ENCODE data around the gene HOXA11.

The HOXA11 gene

GRCh38 chr7:27158436-27159265 is 26.4 kb downstream of the HOXA11 start:
- no peak for DNase-seq (ENCODE audit: low read depth in 1 of 2, low spot score in 1 of 2)
- in situ Hi-C loops (cut with HindIII; ENCODE audit: low pct_unique_long_range_greater_than_20kb, low sequenced_read_pairs), result no loop called here
- no peak for TF ChIP-seq JUND (IDR thresholded peaks at IDR 0.05; ENCODE audit: low read depth)

GRCh38 chr7:27157702-27158431 is 27.2 kb downstream of the HOXA11 start:
- in situ Hi-C loops (cut with HindIII; ENCODE audit: low pct_unique_long_range_greater_than_20kb, low sequenced_read_pairs), result no loop called here
- TF ChIP-seq JUND (IDR thresholded peaks at IDR 0.05; ENCODE audit: low read depth), result no peak
- no peak for DNase-seq (ENCODE audit: low read depth in 1 of 2, low spot score in 1 of 2)

GRCh38 chr7:27156916-27157701 is 27.9 kb downstream of the HOXA11 start:
- in situ Hi-C loops (cut with HindIII; ENCODE audit: low pct_unique_long_range_greater_than_20kb, low sequenced_read_pairs), result no loop called here
- no peak for DNase-seq (ENCODE audit: low read depth in 1 of 2, low spot score in 1 of 2)
- no peak for TF ChIP-seq JUND (IDR thresholded peaks at IDR 0.05; ENCODE audit: low read depth)

GRCh38 chr7:27156508-27156898 is 28.5 kb downstream of the HOXA11 start, which contains the start of gene HOXA7:
Gene HOXA7 (minus strand): TSS chr7:27156675. CDS start chr7:27156545, 130 bp downstream.
- DNase-seq (ENCODE audit: low read depth in 1 of 2, low spot score in 1 of 2), result no peak
- in situ Hi-C loops (cut with HindIII; ENCODE audit: low pct_unique_long_range_greater_than_20kb, low sequenced_read_pairs), result no loop called here

GRCh38 chr7:27155816-27156507 is 29.1 kb downstream of the HOXA11 start:
- no peak for TF ChIP-seq JUND (IDR thresholded peaks at IDR 0.05; ENCODE audit: low read depth)
- no peak for DNase-seq (ENCODE audit: low read depth in 1 of 2, low spot score in 1 of 2)
- in situ Hi-C loops (cut with HindIII; ENCODE audit: low pct_unique_long_range_greater_than_20kb, low sequenced_read_pairs), result no loop called here

More at GRCh38 chr7:27156508-27156898, 28.5 kb downstream of the HOXA11 start, which contains the start of gene HOXA7:
- no peak for TF ChIP-seq JUND (IDR thresholded peaks at IDR 0.05; ENCODE audit: low read depth)

- DNase-seq (ENCODE audit: low read depth in 1 of 2, low spot score in 1 of 2), result no peak
- in situ Hi-C loops (cut with HindIII; ENCODE audit: low pct_unique_long_range_greater_than_20kb, low sequenced_read_pairs), result no loop called here
- TF ChIP-seq JUND (IDR thresholded peaks at IDR 0.05; ENCODE audit: low read depth), result no peak
Observed at GRCh38 chr7:27154901-27155815, 29.9 kb downstream of the HOXA11 start.

- no peak for DNase-seq (ENCODE audit: low read depth in 1 of 2, low spot score in 1 of 2)
- in situ Hi-C loops (cut with HindIII; ENCODE audit: low pct_unique_long_range_greater_than_20kb, low sequenced_read_pairs), result no loop called here
- TF ChIP-seq JUND (IDR thresholded peaks at IDR 0.05; ENCODE audit: low read depth), result no peak
Observed at GRCh38 chr7:27154369-27154768, 30.7 kb downstream of the HOXA11 start.

- TF ChIP-seq JUND (IDR thresholded peaks at IDR 0.05; ENCODE audit: low read depth), result no peak
- in situ Hi-C loops (cut with HindIII; ENCODE audit: low pct_unique_long_range_greater_than_20kb, low sequenced_read_pairs), result no loop called here
- no peak for DNase-seq (ENCODE audit: low read depth in 1 of 2, low spot score in 1 of 2)
Observed at GRCh38 chr7:27153526-27153925, 31.5 kb downstream of the HOXA11 start.

- in situ Hi-C loops (cut with HindIII; ENCODE audit: low pct_unique_long_range_greater_than_20kb, low sequenced_read_pairs), result no loop called here
- no peak for DNase-seq (ENCODE audit: low read depth in 1 of 2, low spot score in 1 of 2)
- no peak for TF ChIP-seq JUND (IDR thresholded peaks at IDR 0.05; ENCODE audit: low read depth)
Observed at GRCh38 chr7:27152816-27153442, 32.1 kb downstream of the HOXA11 start.

GRCh38 chr7:27151931-27152815 is 32.9 kb downstream of the HOXA11 start, which contains the start of gene HOXA3:
Gene HOXA3 (minus strand): TSS chr7:27152583. CDS start chr7:27110640, 41,943 bp downstream.
- DNase-seq (ENCODE audit: low read depth in 1 of 2, low spot score in 1 of 2), result no peak
- in situ Hi-C loops (cut with HindIII; ENCODE audit: low pct_unique_long_range_greater_than_20kb, low sequenced_read_pairs), result no loop called here
- TF ChIP-seq JUND (IDR thresholded peaks at IDR 0.05; ENCODE audit: low read depth), result no peak
